ENCODE results near the gene INF2.

DNA sequence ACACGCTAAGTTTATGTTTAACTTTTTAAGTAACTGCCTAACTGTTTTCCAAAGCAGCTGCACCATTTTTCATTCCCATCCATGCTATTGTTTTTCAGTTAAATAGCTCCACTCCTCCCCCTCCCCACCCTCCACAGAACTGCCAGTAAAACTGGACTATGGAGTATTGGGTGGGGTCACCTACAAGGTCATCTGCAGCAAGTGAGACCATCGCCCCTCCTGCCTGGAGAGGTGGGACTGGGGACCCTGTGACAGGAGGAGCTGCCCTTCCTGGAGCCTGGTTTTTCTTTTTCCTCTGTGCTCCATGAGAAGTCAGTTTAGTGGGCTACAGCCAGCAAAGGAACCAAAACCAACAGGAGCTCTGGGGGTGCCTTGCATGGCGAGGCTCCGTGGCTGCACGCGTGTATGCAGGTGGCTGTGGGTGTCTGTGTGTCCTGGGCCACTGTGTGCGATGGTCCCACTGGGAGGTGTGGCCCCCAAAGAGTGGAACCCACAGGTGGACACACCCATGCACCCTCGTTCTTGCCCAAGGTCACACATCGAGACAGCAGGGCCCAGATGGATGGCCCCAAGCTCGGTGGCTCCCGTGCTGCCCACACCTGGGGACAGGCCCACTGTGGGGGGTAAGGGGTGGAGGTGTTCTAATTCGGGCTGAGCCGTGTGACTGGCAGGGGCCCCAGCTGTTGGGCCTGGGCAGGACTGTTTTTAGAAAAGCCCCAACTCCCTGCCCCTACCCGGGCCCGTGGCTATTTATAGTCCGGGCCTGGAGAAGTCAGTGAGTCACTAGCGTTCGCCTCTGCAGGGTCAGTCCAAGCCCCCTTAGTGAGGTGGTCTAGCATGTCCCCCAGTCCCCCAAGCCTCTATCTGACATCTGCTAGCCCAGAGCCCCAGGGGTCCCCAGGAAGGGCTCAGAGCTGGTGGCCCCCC, 32.4 kb downstream of the INF2 start:
- TF ChIP-seq CTCF (IDR thresholded peaks at IDR 0.05) (no peak), POLR2A (IDR thresholded peaks at IDR 0.05) (no peak)

Measured in right lobe of liver (tissue), 4 donors.